ENCODE data around the gene MRPL2. TPM values are rescaled to one million over a fixed set of nuclear protein-coding genes. Genes with fewer than 3 reads are reported as not detected.

Gene MRPL2
- 21.8 and 40.3 TPM in 2 replicates for total RNA-seq

GRCh38 chr6:43059168-43060033, at the start of gene MRPL2, which contains the start of gene KLC4:
Gene MRPL2, minus strand, starts transcription at chr6:43059434. Its CDS starts 53 bp downstream, at chr6:43059381.
Gene KLC4, plus strand, starts transcription at chr6:43059631. Its CDS starts 1,705 bp downstream, at chr6:43061336.

DNA sequence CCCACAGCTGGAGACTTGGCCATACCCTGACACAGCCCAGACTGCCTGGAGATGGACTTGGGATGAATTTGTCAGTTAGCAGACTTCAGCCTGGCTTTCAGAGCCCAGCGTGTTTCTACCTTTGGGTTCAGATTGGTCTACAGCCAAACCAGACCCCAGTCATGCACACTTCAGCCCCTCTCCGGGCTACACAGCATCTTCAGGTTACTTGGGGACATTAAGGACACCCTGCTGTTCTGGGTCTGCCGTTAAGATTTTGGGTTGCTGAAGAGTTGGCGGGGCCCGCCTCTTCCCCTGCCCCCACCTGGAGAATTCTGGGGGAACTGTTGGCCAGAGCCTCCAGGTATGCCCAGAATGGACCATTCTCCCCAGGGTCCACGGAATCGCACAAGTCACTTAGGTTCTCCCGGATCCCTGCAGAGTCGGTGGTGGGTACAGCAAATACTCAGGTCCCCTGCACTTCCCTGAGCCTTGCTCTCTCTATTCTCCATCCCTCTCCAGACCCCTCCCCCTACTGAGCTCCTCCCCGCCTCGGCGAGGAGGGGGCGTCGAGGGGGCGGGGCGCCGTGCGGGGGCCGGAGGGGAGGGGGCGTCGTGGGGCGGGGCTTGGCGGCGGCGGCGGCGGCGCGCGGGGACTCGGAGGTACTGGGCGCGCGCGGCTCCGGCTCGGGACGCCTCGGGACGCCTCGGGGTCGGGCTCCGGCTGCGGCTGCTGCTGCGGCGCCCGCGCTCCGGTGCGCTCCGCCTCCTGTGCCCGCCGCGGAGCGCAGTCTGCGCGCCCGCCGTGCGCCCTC, 16.6 kb upstream of the MRPL2 start, which contains the start of gene PTK7:
TSS of gene PTK7 (plus strand) at position 645 of the 794 bp plus-strand sequence. CDS start 175 bp downstream, outside the sequence.

DNA sequence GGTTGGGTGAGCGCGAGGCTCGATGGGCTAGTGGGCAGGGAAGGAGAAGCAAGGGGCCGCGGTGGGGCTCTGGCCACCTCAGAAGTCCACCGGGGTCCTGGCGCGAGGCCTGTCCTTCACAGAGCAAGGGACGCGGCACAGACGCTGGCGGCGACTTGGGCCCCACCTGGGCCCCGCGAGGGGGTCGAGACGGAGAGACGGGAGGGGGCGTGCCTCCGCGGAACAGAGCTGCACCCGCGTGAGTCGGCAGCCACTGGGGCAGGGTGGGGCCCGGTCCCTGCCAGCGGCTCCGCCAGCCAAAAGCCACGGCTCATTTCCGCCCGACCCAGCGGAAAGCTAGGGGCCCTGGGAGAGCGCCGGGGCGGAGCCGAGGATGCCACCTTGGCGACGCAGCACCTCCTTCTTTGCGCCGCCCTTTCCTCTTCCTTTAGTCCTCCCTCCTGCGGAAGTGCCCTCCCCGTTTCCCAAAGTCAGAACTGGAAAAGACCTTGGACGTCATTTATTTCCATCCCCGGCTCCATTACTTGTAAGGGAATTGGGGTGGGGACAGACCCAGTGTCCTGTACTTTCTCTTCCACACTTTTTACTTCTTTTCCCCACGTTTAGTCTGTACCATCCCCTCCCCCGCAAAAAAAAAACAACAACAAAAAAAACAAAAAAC, 5.6 kb downstream of the MRPL2 start, which contains the start of gene CUL7:
TSS of gene CUL7 (minus strand) at position 307 of the 661 bp plus-strand sequence. CDS start 1,063 bp downstream, outside the sequence.

DNA sequence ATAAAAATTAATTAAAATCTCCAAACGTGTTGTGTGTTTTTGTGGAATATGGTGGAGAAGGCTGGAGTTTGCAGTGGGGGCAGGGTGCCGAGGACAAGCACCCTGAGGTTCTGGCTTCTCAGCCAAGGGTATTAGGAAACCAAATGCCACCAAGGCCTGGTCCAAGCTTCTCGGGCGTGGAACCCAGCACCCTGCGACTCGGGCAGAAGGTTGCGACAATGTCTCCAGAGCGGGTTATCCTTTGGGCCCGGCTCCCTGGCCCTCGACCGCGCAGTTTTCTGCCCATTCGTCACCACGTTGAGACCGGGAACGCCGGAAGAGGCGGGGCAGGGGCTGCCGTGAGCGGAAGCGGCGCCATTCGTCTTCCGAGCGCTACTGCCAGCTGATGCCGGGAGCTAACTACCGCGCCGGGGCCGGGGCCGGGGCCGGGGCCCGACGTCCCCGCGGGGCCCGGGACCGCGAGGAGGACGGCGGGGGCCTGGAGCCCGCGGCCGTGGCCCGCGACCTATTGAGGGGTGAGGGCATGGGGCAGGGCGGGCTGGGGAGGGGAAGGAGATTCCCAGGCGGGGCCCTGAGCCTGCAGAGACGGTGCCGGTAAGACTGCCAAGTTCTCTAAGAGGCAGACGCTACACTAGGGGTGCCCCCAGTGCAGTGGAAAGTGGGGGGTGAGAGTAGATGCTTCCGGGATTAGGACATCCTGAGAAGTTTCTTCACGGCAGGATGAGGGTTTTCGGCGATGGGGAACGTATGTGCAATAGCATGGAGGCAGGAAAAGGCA, 37.8 kb downstream of the MRPL2 start, which contains the start of gene RRP36:
TSS of gene RRP36 (plus strand) at position 354 of the 778 bp plus-strand sequence. CDS start at position 386, 32 bp downstream.

DNA sequence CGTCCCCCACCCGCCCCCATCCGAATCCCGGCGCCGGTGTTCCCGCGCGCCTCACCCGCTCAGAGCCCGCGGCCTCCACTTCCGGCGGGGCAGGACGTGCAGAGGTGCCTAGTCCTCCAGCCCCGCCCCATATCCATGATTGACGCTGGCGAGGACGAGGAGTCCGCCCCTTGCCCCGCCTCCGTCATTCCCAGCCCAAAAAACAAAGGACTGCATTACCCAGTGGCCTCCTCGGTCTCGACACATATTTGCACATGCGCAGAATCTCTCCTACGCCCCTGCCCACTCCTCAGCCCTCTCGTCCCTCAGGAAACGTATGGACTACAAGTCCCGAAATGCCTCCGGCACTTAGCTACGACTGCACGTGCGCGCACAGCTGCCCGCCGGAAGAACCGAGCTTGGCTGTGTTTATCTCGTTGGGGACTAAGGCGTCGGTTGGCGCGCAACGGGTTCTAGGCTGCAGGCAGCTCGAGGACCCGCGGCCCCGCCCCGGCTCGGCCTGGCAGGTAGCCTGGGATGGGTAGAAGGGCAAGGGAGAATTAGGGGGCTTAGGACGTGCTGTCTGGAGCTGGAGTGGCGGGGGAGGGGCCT, 45.3 kb downstream of the MRPL2 start, which contains the start of the genes KLHDC3 and MEA1:
TSS of gene KLHDC3 (plus strand) at position 407 of the 591 bp plus-strand sequence. CDS start 2,944 bp downstream, outside the sequence.
TSS of gene MEA1 (minus strand) at position 104 of the 591 bp plus-strand sequence. CDS start 133 bp downstream, outside the sequence.

Other genes starting within 250 kb of the MRPL2 start
- 140 and 154 TPM in 2 replicates for gene RPL7L1, start 179.8 kb downstream of the MRPL2 start, total RNA-seq
- gene PTCRA, start 143.4 kb downstream of the MRPL2 start, total RNA-seq: not detected in 2 replicates
- 17.1 and 42.9 TPM in 2 replicates for gene CNPY3, start 130.0 kb downstream of the MRPL2 start, total RNA-seq
- gene GNMT, start 98.7 kb downstream of the MRPL2 start, total RNA-seq: 0.34 TPM in 1 of 2 replicates, not detected in the other
- gene PEX6, start 80.3 kb downstream of the MRPL2 start, total RNA-seq: 43.1 and 59.4 TPM in 2 replicates
- 18.5 and 27.2 TPM in 2 replicates for gene PPP2R5D, start 74.9 kb downstream of the MRPL2 start, total RNA-seq
- gene MEA1, start 45.5 kb downstream of the MRPL2 start, total RNA-seq: 34.1 and 52.6 TPM in 2 replicates
- 52.4 and 53.3 TPM in 2 replicates for gene KLHDC3, start 45.2 kb downstream of the MRPL2 start, total RNA-seq
- gene RRP36, start 37.8 kb downstream of the MRPL2 start, total RNA-seq: 85.1 and 91.3 TPM in 2 replicates
- gene CUL7, start 5.6 kb downstream of the MRPL2 start, total RNA-seq: 21.9 and 23.6 TPM in 2 replicates
- 14.0 and 16.6 TPM in 2 replicates for gene KLC4, start 197 bp upstream of the MRPL2 start, total RNA-seq
- 68.4 and 143 TPM in 2 replicates for gene PTK7, start 16.9 kb upstream of the MRPL2 start, total RNA-seq
- gene SRF, start 111.8 kb upstream of the MRPL2 start, total RNA-seq: 33.5 and 34.2 TPM in 2 replicates
- 30.8 and 54.0 TPM in 2 replicates for gene CUL9, start 122.8 kb upstream of the MRPL2 start, total RNA-seq
- gene DNPH1, start 170.0 kb upstream of the MRPL2 start, total RNA-seq: 36.7 and 45.8 TPM in 2 replicates
- gene TTBK1, start 184.0 kb upstream of the MRPL2 start, total RNA-seq: not detected in 2 replicates
- not detected in 2 replicates for gene SLC22A7, start 238.8 kb upstream of the MRPL2 start, total RNA-seq
- not detected in 2 replicates for gene CRIP3, start 249.4 kb upstream of the MRPL2 start, total RNA-seq